Astrocyte (in vitro differentiated cells and primary cell): Measurements from ENCODE around the gene ING3. TPM values are rescaled to one million over a fixed set of nuclear protein-coding genes. Genes with fewer than 3 reads are reported as not detected.

Source experiments
- DNase-seq: peaks from one replicate; pipeline ENCODE4 v3.0.0-alpha.2; 2010; ENCODE audit warnings: low read depth
- FAIRE-seq: peaks from 2 replicates; lab custom pipeline; 2011; peaks lifted over from hg19 to GRCh38; lab: Jason Lieb, UNC
- H2AFZ ChIP-seq: 2 replicates; pipeline ENCODE4 v1.6.0; 2012; ENCODE audit warnings: low read depth, low read length, inconsistent platforms
- H3K27ac ChIP-seq: 2 replicates; pipeline ENCODE4 v1.5.1; 2011; ENCODE audit warnings: low read depth, low read length, inconsistent platforms
- H3K27me3 ChIP-seq: 2 replicates; pipeline ENCODE4 v1.6.0; 2011; ENCODE audit warnings: low read length, inconsistent platforms; ENCODE audit not compliant: insufficient read depth
- H3K36me3 ChIP-seq: 2 replicates; pipeline ENCODE4 v1.5.1; 2011; ENCODE audit warnings: low read length, inconsistent platforms; ENCODE audit not compliant: insufficient read depth
- H3K4me1 ChIP-seq: 2 replicates; pipeline ENCODE4 v1.5.1; 2011; ENCODE audit warnings: low read length, inconsistent platforms; ENCODE audit not compliant: insufficient read depth
- H3K4me2 ChIP-seq: 2 replicates; pipeline ENCODE4 v1.6.0; 2012; ENCODE audit warnings: low read length, inconsistent platforms
- H3K4me3 ChIP-seq: 2 replicates; pipeline ENCODE4 v1.5.1; 2011; ENCODE audit warnings: low read depth, mild to moderate bottlenecking, low read length, inconsistent platforms; ENCODE audit not compliant: insufficient read depth
- H3K79me2 ChIP-seq: 2 replicates; pipeline ENCODE4 v1.6.0; 2012; ENCODE audit warnings: mild to moderate bottlenecking, low read length, inconsistent platforms; ENCODE audit not compliant: insufficient read depth
- H3K9ac ChIP-seq: 2 replicates; pipeline ENCODE4 v1.6.0; 2012; ENCODE audit warnings: mild to moderate bottlenecking, low read length, inconsistent platforms
- H3K9me3 ChIP-seq: 2 replicates; pipeline ENCODE4 v1.5.1; 2012; ENCODE audit warnings: low read depth, mild to moderate bottlenecking, low read length, inconsistent platforms; ENCODE audit not compliant: insufficient read depth
- H4K20me1 ChIP-seq: 2 replicates; pipeline ENCODE4 v1.6.0; 2012; ENCODE audit warnings: low read length, inconsistent platforms; ENCODE audit not compliant: insufficient read depth
- H3K27ac Mint-ChIP-seq: one replicate; pipeline ENCODE4 v1.8.0; 2021; ENCODE audit warnings: mild to moderate bottlenecking, mixed read lengths; ENCODE audit not compliant: unreplicated experiment
- H3K27me3 Mint-ChIP-seq: one replicate; pipeline ENCODE4 v1.8.0; 2021; ENCODE audit warnings: low read depth, mixed read lengths; ENCODE audit not compliant: unreplicated experiment
- H3K36me3 Mint-ChIP-seq: one replicate; pipeline ENCODE4 v1.8.0; 2021; ENCODE audit warnings: low read depth, mixed read lengths; ENCODE audit not compliant: unreplicated experiment
- H3K4me1 Mint-ChIP-seq: one replicate; pipeline ENCODE4 v1.8.0; 2021; ENCODE audit warnings: low read depth, mixed read lengths; ENCODE audit not compliant: unreplicated experiment
- H3K4me3 Mint-ChIP-seq: one replicate; pipeline ENCODE4 v1.8.0; 2021; ENCODE audit warnings: mild to moderate bottlenecking, moderate library complexity, mixed read lengths; ENCODE audit not compliant: unreplicated experiment
- H3K9me3 Mint-ChIP-seq: one replicate; pipeline ENCODE4 v1.8.0; 2021; ENCODE audit warnings: mild to moderate bottlenecking, mixed read lengths; ENCODE audit not compliant: unreplicated experiment
- CTCF ChIP-seq: IDR thresholded peaks from 2 replicates; pipeline ENCODE4 v1.5.1; 2011; ENCODE audit warnings: low read depth, mild to moderate bottlenecking, inconsistent platforms, low read length, moderate library complexity; ENCODE audit not compliant: insufficient read depth
- EZH2 ChIP-seq: IDR thresholded peaks from 2 replicates; pipeline ENCODE4 v1.6.1; 2012; ENCODE audit warnings: mild to moderate bottlenecking, low read length, inconsistent platforms; ENCODE audit not compliant: insufficient read depth
- total RNA-seq: library from RNA; stranded (reverse); gene quantifications from 2 replicates; pipeline ENCODE4 v1.2.1, GENCODE V29; 2021

Gene ING3
- total RNA-seq, 1 donor from 2014 or later, result 8.6 TPM

DNA sequence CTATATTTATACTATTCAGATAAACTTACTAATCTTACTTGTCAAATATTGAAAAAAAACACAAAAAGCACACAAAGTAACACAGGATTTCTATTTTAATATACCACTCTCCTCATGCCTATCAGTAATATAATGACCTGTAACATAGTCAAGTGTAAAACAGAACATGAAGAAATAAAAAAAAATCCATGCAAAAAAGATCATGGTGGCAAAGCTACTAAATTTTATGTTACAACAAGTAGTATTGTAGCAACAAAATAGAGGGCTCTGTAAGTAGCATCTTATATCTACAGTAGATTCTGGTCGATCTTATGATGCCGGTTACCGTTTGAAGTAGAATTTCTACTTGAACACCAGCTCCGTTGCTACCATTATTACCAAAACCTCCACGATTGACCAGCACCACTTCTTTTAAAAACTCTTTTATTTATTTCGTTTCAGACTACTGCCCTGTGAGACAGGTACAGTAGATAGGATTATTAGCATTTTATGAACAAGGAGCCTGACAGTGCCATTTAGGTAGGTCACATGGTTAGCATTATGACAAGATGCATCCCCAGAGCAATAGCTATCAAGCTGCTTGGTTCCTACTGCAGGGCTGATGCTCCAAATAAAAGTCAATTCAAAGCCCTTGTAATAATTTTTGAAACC lies 40.0 kb downstream of the ING3 start:
- H3K36me3 Mint-ChIP-seq, result no peaks in the 10 kb centered on the region
- H3K4me3 ChIP-seq, result peak overlapping the region; percentile 43
- TF ChIP-seq EZH2 (no peak), CTCF (no peak)
- H3K9me3 Mint-ChIP-seq, result no peaks in the 10 kb centered on the region
- H2AFZ ChIP-seq, result no peak overlapping the region
- H3K9ac ChIP-seq, result peak overlapping the region; percentile 71
- FAIRE-seq (no peak), DNase-seq (no peak)
- H3K9me3 ChIP-seq, result no peaks in the 10 kb centered on the region
- peaks cover 26% of the 10 kb centered on the region for H3K4me1 Mint-ChIP-seq
- H3K4me3 Mint-ChIP-seq, result peak overlapping the region; percentile 68
- peak overlapping the region; percentile 87 for H3K4me2 ChIP-seq
- no peaks in the 10 kb centered on the region for H4K20me1 ChIP-seq
- H3K27me3 ChIP-seq, result no peaks in the 10 kb centered on the region
- peaks cover 4% of the 10 kb centered on the region for H3K79me2 ChIP-seq
- H3K36me3 ChIP-seq, result no peaks in the 10 kb centered on the region
- H3K27ac ChIP-seq, result peak overlapping the region; percentile 69
- H3K4me1 ChIP-seq, result peaks cover 20% of the 10 kb centered on the region
- no peak overlapping the region for H3K27ac Mint-ChIP-seq
- H3K27me3 Mint-ChIP-seq, result no peaks in the 10 kb centered on the region

DNA sequence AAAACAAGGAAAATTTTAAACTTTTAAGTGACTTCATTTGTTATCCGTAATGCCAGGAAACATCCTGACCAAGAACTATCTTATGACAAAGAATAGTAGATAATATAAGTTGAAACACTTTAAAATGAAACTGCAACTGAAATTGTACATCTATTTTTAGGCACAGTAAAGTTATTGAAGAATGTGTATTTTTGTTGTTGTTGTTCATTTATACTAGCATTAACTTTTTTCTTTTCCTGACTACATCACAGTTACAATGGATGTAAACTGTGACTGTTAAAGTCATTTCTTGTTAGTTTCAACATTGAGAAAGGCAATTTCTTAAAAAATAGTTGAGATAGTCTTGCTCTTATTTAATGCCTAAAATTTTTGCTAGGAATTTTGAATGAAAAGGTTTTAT lies 40.6 kb downstream of the ING3 start:
- no peaks in the 10 kb centered on the region for H3K36me3 ChIP-seq
- no peaks in the 10 kb centered on the region for H3K36me3 Mint-ChIP-seq
- H3K79me2 ChIP-seq, result peaks cover 4% of the 10 kb centered on the region

More for the DNA sequence above, 40.6 kb downstream of the ING3 start:
- Histone ChIP-seq H3K4me3 (peak overlapping the region; percentile 43), H3K27me3 (no peaks in the 10 kb centered on the region), H3K27ac (peak overlapping the region; percentile 69), H3K9me3 (no peaks in the 10 kb centered on the region), H4K20me1 (no peaks in the 10 kb centered on the region), H3K4me2 (peak overlapping the region; percentile 87), H3K4me1 (peaks cover 20% of the 10 kb centered on the region), H2AFZ (no peak overlapping the region), H3K9ac (peak overlapping the region; percentile 71)
- H3K4me1 Mint-ChIP-seq, result peaks cover 26% of the 10 kb centered on the region
- H3K9me3 Mint-ChIP-seq, result no peaks in the 10 kb centered on the region
- DNase-seq (no peak), FAIRE-seq (no peak)
- no peaks in the 10 kb centered on the region for H3K27me3 Mint-ChIP-seq
- TF ChIP-seq EZH2 (no peak), CTCF (no peak)
- H3K27ac Mint-ChIP-seq, result peak overlapping the region; percentile 88
- peak overlapping the region; percentile 77 for H3K4me3 Mint-ChIP-seq
